Erythroblast (primary cell): ENCODE data around the gene CCSER2.

Experiments used
- GATA1 ChIP-seq: IDR thresholded peaks from 2 replicates; pipeline ENCODE4 v1.6.1; 2011; ENCODE audit warnings: low read depth, mild to moderate bottlenecking, control low read depth, low read length, moderate library complexity
- POLR2A ChIP-seq: IDR thresholded peaks from 2 replicates; pipeline ENCODE4 v1.6.1; 2011; ENCODE audit warnings: mild to moderate bottlenecking, low read length

DNA sequence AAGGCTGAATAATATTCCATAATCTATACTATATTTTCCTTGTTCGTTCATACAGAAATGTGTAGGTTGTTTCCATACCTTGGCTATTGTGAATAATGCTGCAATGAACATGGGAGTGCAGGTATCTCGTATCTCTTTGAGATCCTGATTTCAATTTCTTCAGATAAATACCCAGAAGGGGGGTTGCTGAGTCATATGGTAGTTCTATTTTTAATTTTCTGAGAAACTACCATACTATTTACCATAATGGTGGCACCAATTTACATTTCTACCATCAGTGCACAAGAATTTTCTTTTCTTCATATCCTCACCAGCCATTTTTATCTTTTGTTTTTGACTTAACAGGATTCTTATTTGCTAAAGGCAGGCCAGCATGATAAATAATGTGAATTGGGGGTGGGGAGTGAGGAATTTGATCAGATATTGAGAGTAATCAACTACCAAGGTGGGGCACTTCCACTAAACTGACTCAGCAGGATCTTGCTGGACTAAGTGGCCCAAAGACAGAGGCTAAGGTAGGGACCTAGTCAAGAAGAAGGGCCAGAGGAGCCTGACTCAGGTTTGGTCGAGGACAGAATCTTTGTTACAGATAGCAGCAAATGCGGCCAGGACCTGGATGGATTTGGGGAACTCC lies 21.5 kb upstream of the CCSER2 start:
- TF ChIP-seq POLR2A, result no peak
- no peak for TF ChIP-seq GATA1
